Astrocyte (in vitro differentiated cells and primary cell): Measurements from ENCODE around the gene NLRP6. TPM values are rescaled to one million over a fixed set of nuclear protein-coding genes. Genes with fewer than 3 reads are reported as not detected.

Source experiments
- DNase-seq: peaks from one replicate; pipeline ENCODE4 v3.0.0-alpha.2; 2010; ENCODE audit warnings: low read depth
- FAIRE-seq: peaks from 2 replicates; lab custom pipeline; 2011; peaks lifted over from hg19 to GRCh38; lab: Jason Lieb, UNC
- H2AFZ ChIP-seq: 2 replicates; pipeline ENCODE4 v1.6.0; 2012; ENCODE audit warnings: low read depth, low read length, inconsistent platforms
- H3K27ac ChIP-seq: 2 replicates; pipeline ENCODE4 v1.5.1; 2011; ENCODE audit warnings: low read depth, low read length, inconsistent platforms
- H3K27me3 ChIP-seq: 2 replicates; pipeline ENCODE4 v1.6.0; 2011; ENCODE audit warnings: low read length, inconsistent platforms; ENCODE audit not compliant: insufficient read depth
- H3K36me3 ChIP-seq: 2 replicates; pipeline ENCODE4 v1.5.1; 2011; ENCODE audit warnings: low read length, inconsistent platforms; ENCODE audit not compliant: insufficient read depth
- H3K4me1 ChIP-seq: 2 replicates; pipeline ENCODE4 v1.5.1; 2011; ENCODE audit warnings: low read length, inconsistent platforms; ENCODE audit not compliant: insufficient read depth
- H3K4me2 ChIP-seq: 2 replicates; pipeline ENCODE4 v1.6.0; 2012; ENCODE audit warnings: low read length, inconsistent platforms
- H3K4me3 ChIP-seq: 2 replicates; pipeline ENCODE4 v1.5.1; 2011; ENCODE audit warnings: low read depth, mild to moderate bottlenecking, low read length, inconsistent platforms; ENCODE audit not compliant: insufficient read depth
- H3K79me2 ChIP-seq: 2 replicates; pipeline ENCODE4 v1.6.0; 2012; ENCODE audit warnings: mild to moderate bottlenecking, low read length, inconsistent platforms; ENCODE audit not compliant: insufficient read depth
- H3K9ac ChIP-seq: 2 replicates; pipeline ENCODE4 v1.6.0; 2012; ENCODE audit warnings: mild to moderate bottlenecking, low read length, inconsistent platforms
- H3K9me3 ChIP-seq: 2 replicates; pipeline ENCODE4 v1.5.1; 2012; ENCODE audit warnings: low read depth, mild to moderate bottlenecking, low read length, inconsistent platforms; ENCODE audit not compliant: insufficient read depth
- H4K20me1 ChIP-seq: 2 replicates; pipeline ENCODE4 v1.6.0; 2012; ENCODE audit warnings: low read length, inconsistent platforms; ENCODE audit not compliant: insufficient read depth
- H3K27ac Mint-ChIP-seq: one replicate; pipeline ENCODE4 v1.8.0; 2021; ENCODE audit warnings: mild to moderate bottlenecking, mixed read lengths; ENCODE audit not compliant: unreplicated experiment
- H3K27me3 Mint-ChIP-seq: one replicate; pipeline ENCODE4 v1.8.0; 2021; ENCODE audit warnings: low read depth, mixed read lengths; ENCODE audit not compliant: unreplicated experiment
- H3K36me3 Mint-ChIP-seq: one replicate; pipeline ENCODE4 v1.8.0; 2021; ENCODE audit warnings: low read depth, mixed read lengths; ENCODE audit not compliant: unreplicated experiment
- H3K4me1 Mint-ChIP-seq: one replicate; pipeline ENCODE4 v1.8.0; 2021; ENCODE audit warnings: low read depth, mixed read lengths; ENCODE audit not compliant: unreplicated experiment
- H3K4me3 Mint-ChIP-seq: one replicate; pipeline ENCODE4 v1.8.0; 2021; ENCODE audit warnings: mild to moderate bottlenecking, moderate library complexity, mixed read lengths; ENCODE audit not compliant: unreplicated experiment
- H3K9me3 Mint-ChIP-seq: one replicate; pipeline ENCODE4 v1.8.0; 2021; ENCODE audit warnings: mild to moderate bottlenecking, mixed read lengths; ENCODE audit not compliant: unreplicated experiment
- EZH2 ChIP-seq: IDR thresholded peaks from 2 replicates; pipeline ENCODE4 v1.6.1; 2012; ENCODE audit warnings: mild to moderate bottlenecking, low read length, inconsistent platforms; ENCODE audit not compliant: insufficient read depth
- total RNA-seq: library from RNA; stranded (reverse); gene quantifications from 2 replicates; pipeline ENCODE4 v1.2.1, GENCODE V29; 2021
- TF ChIP-seq, protein P1 (sequence below): IDR thresholded peaks from 2 replicates; pipeline ENCODE4 v1.5.1; 2011; ENCODE audit warnings: low read depth, mild to moderate bottlenecking, inconsistent platforms, low read length, moderate library complexity; ENCODE audit not compliant: insufficient read depth

The NLRP6 gene
- total RNA-seq, 1 donor from 2014 or later, result not detected

- DNase-seq (no peak), FAIRE-seq (no peak)
- peaks cover 22% of the 10 kb centered on the region for H3K9me3 Mint-ChIP-seq
- Histone ChIP-seq H4K20me1 (no peaks in the 10 kb centered on the region), H3K4me3 (no peak overlapping the region), H3K4me1 (no peaks in the 10 kb centered on the region), H3K27me3 (peaks cover 58% of the 10 kb centered on the region), H3K36me3 (no peaks in the 10 kb centered on the region), H3K9ac (no peak overlapping the region), H3K79me2 (no peaks in the 10 kb centered on the region), H3K9me3 (no peaks in the 10 kb centered on the region), H3K4me2 (no peak overlapping the region), H3K27ac (no peak overlapping the region), H2AFZ (no peak overlapping the region)
- H3K4me1 Mint-ChIP-seq, result no peaks in the 10 kb centered on the region
- H3K27me3 Mint-ChIP-seq, result peaks cover 39% of the 10 kb centered on the region
- H3K4me3 Mint-ChIP-seq, result no peak overlapping the region
- H3K27ac Mint-ChIP-seq, result no peak overlapping the region
- no peak for TF ChIP-seq EZH2
- TF ChIP-seq, protein P1, sequence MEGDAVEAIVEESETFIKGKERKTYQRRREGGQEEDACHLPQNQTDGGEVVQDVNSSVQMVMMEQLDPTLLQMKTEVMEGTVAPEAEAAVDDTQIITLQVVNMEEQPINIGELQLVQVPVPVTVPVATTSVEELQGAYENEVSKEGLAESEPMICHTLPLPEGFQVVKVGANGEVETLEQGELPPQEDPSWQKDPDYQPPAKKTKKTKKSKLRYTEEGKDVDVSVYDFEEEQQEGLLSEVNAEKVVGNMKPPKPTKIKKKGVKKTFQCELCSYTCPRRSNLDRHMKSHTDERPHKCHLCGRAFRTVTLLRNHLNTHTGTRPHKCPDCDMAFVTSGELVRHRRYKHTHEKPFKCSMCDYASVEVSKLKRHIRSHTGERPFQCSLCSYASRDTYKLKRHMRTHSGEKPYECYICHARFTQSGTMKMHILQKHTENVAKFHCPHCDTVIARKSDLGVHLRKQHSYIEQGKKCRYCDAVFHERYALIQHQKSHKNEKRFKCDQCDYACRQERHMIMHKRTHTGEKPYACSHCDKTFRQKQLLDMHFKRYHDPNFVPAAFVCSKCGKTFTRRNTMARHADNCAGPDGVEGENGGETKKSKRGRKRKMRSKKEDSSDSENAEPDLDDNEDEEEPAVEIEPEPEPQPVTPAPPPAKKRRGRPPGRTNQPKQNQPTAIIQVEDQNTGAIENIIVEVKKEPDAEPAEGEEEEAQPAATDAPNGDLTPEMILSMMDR, result no peak
- peaks cover 9% of the 10 kb centered on the region for H3K36me3 Mint-ChIP-seq
Observed at GRCh38 chr11:279040-279965, 1.1 kb downstream of the NLRP6 start.

DNA sequence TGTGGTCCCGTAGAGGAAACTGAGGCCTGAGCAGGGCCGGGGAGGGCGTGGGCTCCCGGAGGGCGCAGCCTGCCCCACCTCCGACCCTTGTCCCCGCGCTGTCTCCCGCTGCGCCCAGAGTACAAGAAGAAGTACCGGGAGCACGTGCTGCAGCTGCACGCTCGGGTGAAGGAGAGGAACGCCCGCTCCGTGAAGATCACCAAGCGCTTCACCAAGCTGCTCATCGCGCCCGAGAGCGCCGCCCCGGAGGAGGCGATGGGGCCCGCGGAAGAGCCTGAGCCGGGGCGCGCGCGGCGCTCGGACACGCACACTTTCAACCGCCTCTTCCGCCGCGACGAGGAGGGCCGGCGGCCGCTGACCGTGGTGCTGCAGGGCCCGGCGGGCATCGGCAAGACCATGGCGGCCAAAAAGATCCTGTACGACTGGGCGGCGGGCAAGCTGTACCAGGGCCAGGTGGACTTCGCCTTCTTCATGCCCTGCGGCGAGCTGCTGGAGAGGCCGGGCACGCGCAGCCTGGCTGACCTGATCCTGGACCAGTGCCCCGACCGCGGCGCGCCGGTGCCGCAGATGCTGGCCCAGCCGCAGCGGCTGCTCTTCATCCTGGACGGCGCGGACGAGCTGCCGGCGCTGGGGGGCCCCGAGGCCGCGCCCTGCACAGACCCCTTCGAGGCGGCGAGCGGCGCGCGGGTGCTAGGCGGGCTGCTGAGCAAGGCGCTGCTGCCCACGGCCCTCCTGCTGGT, 1.9 kb downstream of the NLRP6 start:
- Mint-ChIP-seq H3K4me3 (no peak overlapping the region), H3K4me1 (no peaks in the 10 kb centered on the region), H3K36me3 (peaks cover 9% of the 10 kb centered on the region), H3K27ac (no peak overlapping the region), H3K9me3 (peaks cover 22% of the 10 kb centered on the region), H3K27me3 (peaks cover 41% of the 10 kb centered on the region)
- Histone ChIP-seq H4K20me1 (no peaks in the 10 kb centered on the region), H2AFZ (no peak overlapping the region), H3K9me3 (no peaks in the 10 kb centered on the region), H3K79me2 (no peaks in the 10 kb centered on the region), H3K27ac (no peak overlapping the region), H3K4me2 (peak overlapping the region; percentile 30), H3K4me1 (no peaks in the 10 kb centered on the region), H3K9ac (no peak overlapping the region), H3K27me3 (peaks cover 52% of the 10 kb centered on the region), H3K36me3 (no peaks in the 10 kb centered on the region), H3K4me3 (no peak overlapping the region)
- FAIRE-seq, result no peak
- TF ChIP-seq EZH2, result no peak
- TF ChIP-seq, protein P1, result no peak
- peak; percentile 16 for DNase-seq
